ENCODE results near the gene RUNDC1. TPM values are rescaled to one million over a fixed set of nuclear protein-coding genes. Genes with fewer than 3 reads are reported as not detected.

The RUNDC1 gene
- total RNA-seq, 1 donor from 2014 or later: 5.3 TPM

- ATAC-seq (no peak), DNase-seq (ENCODE audit: low spot score) (no peak)
These were observed 35.9 kb downstream of the RUNDC1 start for GRCh38 chr17:43016216-43016615.

DNA sequence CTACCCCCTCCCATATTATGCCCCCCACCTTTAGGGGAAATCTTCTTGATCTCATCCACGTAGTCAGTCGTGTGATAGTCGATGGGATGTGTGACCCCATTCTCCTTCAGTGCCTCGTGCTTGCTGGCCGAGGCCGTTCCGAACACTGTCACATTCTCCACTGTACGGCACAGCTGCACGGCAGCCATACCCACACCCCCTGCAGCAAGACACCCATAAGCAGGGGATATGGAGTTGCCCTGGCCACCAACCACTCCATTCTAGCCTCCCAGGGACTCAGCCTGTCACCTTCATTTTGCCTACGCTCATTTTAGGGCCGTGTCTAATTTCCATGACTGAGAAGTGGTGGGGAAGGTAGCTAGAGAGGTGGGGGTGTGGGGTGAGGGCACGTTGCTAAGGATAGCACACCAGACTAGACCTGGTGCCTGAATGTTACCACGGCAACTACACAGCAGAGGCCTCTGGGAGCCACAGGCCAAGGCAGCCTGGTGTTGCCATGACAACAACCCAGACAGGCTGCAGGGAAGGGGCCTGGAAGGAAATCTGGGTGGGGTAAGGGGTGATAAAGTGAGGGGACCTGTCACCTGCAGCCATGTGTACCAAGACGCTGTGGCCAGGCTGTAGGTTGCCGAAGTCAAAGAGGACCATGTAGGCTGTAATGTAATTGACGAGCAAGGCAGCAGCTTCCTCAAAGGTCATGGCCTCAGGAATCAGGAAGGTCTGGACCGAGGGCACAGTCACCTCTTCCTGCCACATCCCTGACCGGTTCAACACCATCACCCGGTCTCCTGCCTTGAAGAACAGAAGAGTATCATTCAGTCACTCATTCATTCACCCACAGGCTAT is 37.9 kb downstream of the RUNDC1 start:
- no peak for DNase-seq (ENCODE audit: low spot score)
- no peak for ATAC-seq

- no peak for DNase-seq (ENCODE audit: low spot score)
These were observed 38.6 kb downstream of the RUNDC1 start for GRCh38 chr17:43018932-43019331.

GRCh38 chr17:43019418-43019817 is 39.1 kb downstream of the RUNDC1 start:
- DNase-seq (ENCODE audit: low spot score) (no peak), ATAC-seq (no peak)

More at GRCh38 chr17:43018932-43019331, 38.6 kb downstream of the RUNDC1 start:
- ATAC-seq: no peak

GRCh38 chr17:43020030-43020621 is 39.8 kb downstream of the RUNDC1 start:
- DNase-seq (ENCODE audit: low spot score) (no peak), ATAC-seq (no peak)

GRCh38 chr17:43020789-43021740 is 40.7 kb downstream of the RUNDC1 start:
- ATAC-seq (peak; percentile 1), DNase-seq (ENCODE audit: low spot score) (peak; percentile 62)

GRCh38 chr17:43021741-43022512 is 41.6 kb downstream of the RUNDC1 start, which contains the start of gene VAT1:
TSS of gene VAT1 (minus strand) at chr17:43022385. CDS start at chr17:43022322, 63 bp downstream.
- ATAC-seq: peak; percentile 80
- peak; percentile 81 for DNase-seq (ENCODE audit: low spot score)

- DNase-seq (ENCODE audit: low spot score): peak; percentile 90
- peak; percentile 81 for ATAC-seq
These were observed 44.3 kb downstream of the RUNDC1 start, which contains the start of gene RND2 for GRCh38 chr17:43024407-43025289. TSS of gene RND2 (plus strand) at chr17:43025231. CDS start at chr17:43025348, 117 bp downstream.

GRCh38 chr17:43025290-43025657 is 44.9 kb downstream of the RUNDC1 start:
- ATAC-seq: no peak
- no peak for DNase-seq (ENCODE audit: low spot score)

GRCh38 chr17:43025766-43026537 is 45.6 kb downstream of the RUNDC1 start:
- ATAC-seq: no peak
- DNase-seq (ENCODE audit: low spot score): no peak

- DNase-seq (ENCODE audit: low spot score): no peak
- no peak for ATAC-seq
These were observed 46.2 kb downstream of the RUNDC1 start for GRCh38 chr17:43026595-43026994.

DNA sequence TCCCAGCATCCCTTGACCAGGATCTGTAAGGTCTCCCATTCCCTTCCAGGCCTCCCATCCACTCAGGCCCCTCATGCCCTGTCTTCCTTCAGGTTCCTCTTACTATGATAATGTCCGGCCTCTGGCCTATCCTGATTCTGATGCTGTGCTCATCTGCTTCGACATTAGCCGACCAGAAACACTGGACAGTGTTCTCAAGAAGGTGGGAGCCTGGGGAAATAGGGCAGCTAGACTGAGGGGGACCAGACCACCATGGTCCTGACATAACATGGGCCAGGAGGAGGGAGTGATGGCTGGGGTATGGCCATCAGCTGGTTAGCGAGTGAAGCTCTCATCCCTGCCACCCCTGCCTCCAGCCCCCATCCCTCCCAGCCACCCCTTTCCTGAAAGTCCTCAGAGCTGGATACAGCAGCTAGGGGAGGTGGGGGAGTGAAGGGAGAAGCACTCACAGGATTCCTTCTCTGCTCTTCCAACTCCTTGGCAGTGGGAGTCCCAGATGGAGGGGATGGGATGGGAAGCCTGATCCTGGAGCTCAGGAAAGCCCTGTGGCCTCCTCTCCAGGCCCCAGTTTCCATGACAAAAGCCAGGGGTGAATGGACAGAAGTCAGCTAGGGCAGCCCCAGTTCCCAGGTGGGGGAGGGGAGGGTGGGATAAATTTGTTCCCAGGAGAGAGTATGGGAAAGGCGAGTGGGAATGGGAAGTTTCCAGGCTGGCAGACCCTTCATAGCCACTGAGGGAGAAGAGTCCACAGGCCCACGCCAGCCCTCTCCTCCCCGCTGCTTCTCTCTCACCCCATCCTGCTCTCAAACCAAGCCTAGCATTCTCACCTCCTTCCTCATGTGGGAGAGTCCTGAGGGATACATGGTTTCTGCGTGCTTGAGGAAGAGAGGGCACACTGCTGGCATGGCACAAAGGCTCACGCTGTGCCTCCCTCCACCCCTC is 47.0 kb downstream of the RUNDC1 start:
- ATAC-seq (no peak), DNase-seq (ENCODE audit: low spot score) (no peak)

GRCh38 chr17:43028221-43028861 is 48.0 kb downstream of the RUNDC1 start:
- DNase-seq (ENCODE audit: low spot score) (no peak), ATAC-seq (no peak)

DNA sequence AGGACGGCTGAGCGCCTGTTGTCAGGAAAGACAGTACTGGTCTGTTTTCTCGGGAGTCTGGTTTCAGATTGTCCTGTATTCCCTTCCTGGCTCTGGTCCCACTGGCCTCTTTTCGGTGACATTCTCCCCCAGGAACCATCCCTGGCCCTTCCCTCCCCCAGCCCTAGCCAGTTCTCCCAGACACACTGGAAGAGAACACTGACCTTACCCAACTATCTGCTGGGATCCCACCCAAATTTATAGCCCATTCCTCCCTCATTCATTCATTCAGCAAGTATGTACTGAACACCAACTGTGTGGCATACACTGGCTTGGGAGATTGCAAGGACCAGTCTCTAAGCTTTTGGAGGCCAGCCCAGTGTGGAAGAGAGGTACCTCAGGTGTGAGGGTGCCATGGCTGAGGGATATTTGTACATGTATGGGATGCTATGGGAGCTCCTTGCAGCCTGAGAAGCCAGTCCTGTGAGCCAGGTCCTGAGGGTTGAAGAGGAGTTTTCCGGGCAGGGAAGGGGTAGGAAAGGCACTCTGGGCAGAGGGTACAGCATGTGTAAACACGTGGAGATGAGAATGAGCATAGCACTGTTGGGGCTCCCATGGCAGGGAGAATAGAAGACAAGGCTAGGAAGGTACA is 49.9 kb downstream of the RUNDC1 start:
- ATAC-seq: peak; percentile 34
- no peak for DNase-seq (ENCODE audit: low spot score)

DNA sequence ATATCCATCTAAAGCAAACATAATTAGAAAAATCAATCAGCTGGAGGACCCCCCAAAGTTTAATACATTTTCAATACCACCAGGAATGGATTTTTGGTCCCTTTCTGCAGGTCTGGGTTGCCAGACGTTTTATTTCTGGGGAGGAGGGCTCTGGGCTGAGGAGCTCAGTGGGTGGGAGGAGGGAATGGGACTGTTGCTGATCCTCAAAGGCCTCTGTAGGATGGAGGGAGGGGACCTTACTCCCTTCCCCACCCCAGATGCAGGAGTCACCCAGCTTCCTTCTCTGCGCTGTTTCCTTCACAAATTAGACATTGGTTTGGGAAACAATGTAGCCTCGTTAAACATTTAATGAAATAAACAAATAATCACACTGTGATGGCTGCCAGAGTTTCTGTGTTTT is 51.3 kb downstream of the RUNDC1 start:
- ATAC-seq: no peak
- no peak for DNase-seq (ENCODE audit: low spot score)
